HTERT RPE-1 (cell line): ENCODE measurements around the gene VIPR2.
"Not testable (repeated sequence)": the region's sequence is repeated elsewhere in the genome, so short reads cannot be mapped to it uniquely, and the experiment has no call there.

ENCODE experiments used
- in situ Hi-C: fragments of 300-500 bp; cut with MboI; formaldehyde crosslinking; loops from 4 replicates; pipeline ENCODE4 v1.14.3; 2020; ENCODE audit warnings: low sequenced_read_pairs

Gene VIPR2

GRCh38 chr7:159140170-159140910 lies 4.3 kb downstream of the VIPR2 start:
- in situ Hi-C loops: no loop called here

- in situ Hi-C loops: no loop called here
Observed at GRCh38 chr7:159139639-159140038, 5.0 kb downstream of the VIPR2 start.

- in situ Hi-C loops: no loop called here
Observed at GRCh38 chr7:159139202-159139601, 5.5 kb downstream of the VIPR2 start.

GRCh38 chr7:159138508-159138907 lies 6.2 kb downstream of the VIPR2 start:
- in situ Hi-C loops: no loop called here

- in situ Hi-C loops: no loop called here
Observed at GRCh38 chr7:159137906-159138305, 6.8 kb downstream of the VIPR2 start.

GRCh38 chr7:159136846-159137245 lies 7.8 kb downstream of the VIPR2 start:
- in situ Hi-C loops: no loop called here

GRCh38 chr7:159136442-159136841 lies 8.2 kb downstream of the VIPR2 start:
- in situ Hi-C loops: no loop called here

GRCh38 chr7:159136013-159136412 lies 8.7 kb downstream of the VIPR2 start:
- in situ Hi-C loops: no loop called here

- in situ Hi-C loops: not testable (repeated sequence)
Observed at GRCh38 chr7:159132670-159133443, 11.8 kb downstream of the VIPR2 start.

GRCh38 chr7:159130820-159131219 lies 13.8 kb downstream of the VIPR2 start:
- in situ Hi-C loops: no loop called here

- in situ Hi-C loops: no loop called here
Observed at GRCh38 chr7:159130199-159130775, 14.4 kb downstream of the VIPR2 start.

- in situ Hi-C loops: no loop called here
Observed at GRCh38 chr7:159128767-159129166, 15.9 kb downstream of the VIPR2 start.

- in situ Hi-C loops: no loop called here
Observed at GRCh38 chr7:159127691-159128642, 16.7 kb downstream of the VIPR2 start.

- in situ Hi-C loops: no loop called here
Observed at GRCh38 chr7:159126311-159127260, 18.1 kb downstream of the VIPR2 start.

GRCh38 chr7:159125955-159126270 lies 18.8 kb downstream of the VIPR2 start:
- in situ Hi-C loops: no loop called here

GRCh38 chr7:159125104-159125954 lies 19.3 kb downstream of the VIPR2 start:
- in situ Hi-C loops: no loop called here

- in situ Hi-C loops: not testable (repeated sequence)
Observed at GRCh38 chr7:159123793-159124192, 20.9 kb downstream of the VIPR2 start.

GRCh38 chr7:159123294-159123693 lies 21.4 kb downstream of the VIPR2 start:
- in situ Hi-C loops: not testable (repeated sequence)

GRCh38 chr7:159122276-159122675 lies 22.4 kb downstream of the VIPR2 start:
- in situ Hi-C loops: no loop called here
